D721Med (cell line): Measurements from ENCODE around the gene TTC19.
"Not testable (repeated sequence)": the region's sequence is repeated elsewhere in the genome, so short reads cannot be mapped to it uniquely, and the experiment has no call there.

Experiments used
- DNase-seq: peaks from one replicate; pipeline ENCODE4 v3.0.0; 2011; ENCODE audit warnings: low spot score; ENCODE audit not compliant: insufficient read length
- FAIRE-seq: peaks from 2 replicates; lab custom pipeline; 2011; peaks lifted over from hg19 to GRCh38; lab: Jason Lieb, UNC
- CTCF ChIP-seq: IDR thresholded peaks from 2 replicates; pipeline ENCODE4 v1.5.1; 2012; ENCODE audit warnings: mild to moderate bottlenecking, control low read depth; ENCODE audit not compliant: insufficient read depth; ENCODE audit errors: missing control alignments

The TTC19 gene

GRCh38 chr17:15971882-15972281, 27.7 kb upstream of the TTC19 start:
- no peak for DNase-seq
- no peak for TF ChIP-seq CTCF
- FAIRE-seq = no peak

- no peak for DNase-seq
- TF ChIP-seq CTCF = no peak
Measured at GRCh38 chr17:15972497-15972951, 27.1 kb upstream of the TTC19 start.

GRCh38 chr17:15973016-15973415, 26.6 kb upstream of the TTC19 start:
- no peak for FAIRE-seq
- DNase-seq = no peak
- no peak for TF ChIP-seq CTCF

More at GRCh38 chr17:15972497-15972951, 27.1 kb upstream of the TTC19 start:
- FAIRE-seq = no peak

GRCh38 chr17:15973834-15974233, 25.8 kb upstream of the TTC19 start:
- FAIRE-seq (no peak), DNase-seq (no peak)
- no peak for TF ChIP-seq CTCF

- no peak for TF ChIP-seq CTCF
- FAIRE-seq = no peak
Measured at GRCh38 chr17:15977894-15978293, 21.7 kb upstream of the TTC19 start.

GRCh38 chr17:15978606-15979005, 21.0 kb upstream of the TTC19 start:
- FAIRE-seq = no peak
- no peak for DNase-seq
- no peak for TF ChIP-seq CTCF

More at GRCh38 chr17:15977894-15978293, 21.7 kb upstream of the TTC19 start:
- DNase-seq = no peak

GRCh38 chr17:15979013-15979412, 20.6 kb upstream of the TTC19 start:
- not testable (repeated sequence) for FAIRE-seq

GRCh38 chr17:15981208-15981607, 18.4 kb upstream of the TTC19 start:
- no peak for DNase-seq
- no peak for FAIRE-seq
- TF ChIP-seq CTCF = no peak

More at GRCh38 chr17:15979013-15979412, 20.6 kb upstream of the TTC19 start:
- DNase-seq = not testable (repeated sequence)
